ENCODE results near the gene LCN1. TPM values are rescaled to one million over a fixed set of nuclear protein-coding genes. Genes with fewer than 3 reads are reported as not detected.
"Not testable (repeated sequence)": the region's sequence is repeated elsewhere in the genome, so short reads cannot be mapped to it uniquely, and the experiment has no call there.

LCN1 gene
- total and polyA plus RNA-seq, 2 donors (not counting 3 experiments of a cell fraction or from before 2014, with no cell fraction given) = not detected

GRCh38 chr9:135536216-135536615 lies 15.0 kb downstream of the LCN1 start:
- dilution Hi-C loops (cut with MboI; ENCODE audit: extremely low pct_ligation_motif_present, low sequenced_read_pairs) (no loop called here), intact Hi-C loops (cut with micrococcal nuclease) (no loop called here)
- Histone ChIP-seq H3K9me3 (replicated peaks; ENCODE audit: control insufficient read depth, insufficient read depth, low read length) (no peaks in the 10 kb centered on the region), H3K36me3 (ENCODE audit: control insufficient read depth in 2 of 2, extremely low read depth in 1 of 2, insufficient read depth in 2 of 2, low read length in 2 of 2) (no peaks in the 10 kb centered on the region), H3K27ac (ENCODE audit: insufficient read depth, low read depth, low read length) (no peak overlapping the region), H4K20me1 (replicated peaks; ENCODE audit: control insufficient read depth, extremely low read depth, insufficient read depth, low read length) (no peaks in the 10 kb centered on the region), H3K79me2 (ENCODE audit: control insufficient read depth, insufficient read depth, low read length) (no peaks in the 10 kb centered on the region), H2AFZ (ENCODE audit: low read depth, low read length) (no peak overlapping the region), H3K9ac (replicated peaks; ENCODE audit: extremely low read depth, insufficient read depth, low read length) (no peak overlapping the region), H3K4me2 (ENCODE audit: insufficient read depth, low read length) (no peak overlapping the region), H3K9me1 (replicated peaks; ENCODE audit: control insufficient read depth, extremely low read depth, insufficient read depth, low read length) (no peaks in the 10 kb centered on the region), H3K4me3 (replicated peaks in 1 of 3; ENCODE audit: insufficient read depth in 1 of 3, low read depth in 1 of 3, low read length in 3 of 3) (no peak overlapping the region), H3K27me3 (ENCODE audit: control insufficient read depth in 2 of 2, insufficient read depth in 2 of 2, low read length in 2 of 2) (peaks cover 0 to 2% of the 10 kb centered on the region in 2 experiments), H3K4me1 (ENCODE audit: control insufficient read depth, extremely low read depth, insufficient read depth, low read length) (no peaks in the 10 kb centered on the region)
- DNase-seq (ENCODE audit: low read depth, low spot score) (no peak), FAIRE-seq (no peak)
- POLR2A ChIA-PET = no interaction called here
- no peak for TF ChIP-seq POLR2AphosphoS5 (IDR thresholded peaks at IDR 0.05; ENCODE audit: insufficient read depth, low read depth, low read length)
- no peak for TF ChIP-seq EZH2 (IDR thresholded peaks at IDR 0.05; ENCODE audit: borderline replicate concordance, low read depth, low read length, severe bottlenecking)
- no peak for TF ChIP-seq MYC (IDR thresholded peaks at IDR 0.05; ENCODE audit: low read depth, low read length)
- no peak for TF ChIP-seq JUN (IDR thresholded peaks at IDR 0.05; ENCODE audit: borderline replicate concordance, insufficient read depth, insufficient read length, low read depth)
- no peak for TF ChIP-seq POLR2A (IDR thresholded peaks at IDR 0.05; ENCODE audit: low read depth, low read length)
- TF ChIP-seq CTCF (IDR thresholded peaks at IDR 0.05; ENCODE audit: extremely low read depth in 1 of 2, insufficient read depth in 1 of 2, low read depth in 1 of 2, low read length in 2 of 2) = no peak
- TF ChIP-seq GATA2 (IDR thresholded peaks at IDR 0.05; ENCODE audit: insufficient read depth, insufficient read length, low read depth, low read length) = no peak
- no peak for TF ChIP-seq FOS (IDR thresholded peaks at IDR 0.05; ENCODE audit: borderline replicate concordance, insufficient read depth, low read length)
- TF ChIP-seq MAX (IDR thresholded peaks at IDR 0.05; ENCODE audit: insufficient read depth, insufficient read length) = no peak
- BruUV-seq (replicated peaks) = no TSS peak
- CTCF ChIA-PET = no interaction called here

GRCh38 chr9:135543262-135543894 lies 22.1 kb downstream of the LCN1 start:
- BruUV-seq (replicated peaks); H3K79me2 ChIP-seq (ENCODE audit: control insufficient read depth, insufficient read depth, low read length); POLR2A ChIA-PET; DNase-seq (ENCODE audit: low read depth, low spot score); H3K9me3 ChIP-seq (replicated peaks; ENCODE audit: control insufficient read depth, insufficient read depth, low read length); H3K27ac ChIP-seq (ENCODE audit: insufficient read depth, low read depth, low read length); H3K9ac ChIP-seq (replicated peaks; ENCODE audit: extremely low read depth, insufficient read depth, low read length); dilution Hi-C loops (cut with MboI; ENCODE audit: extremely low pct_ligation_motif_present, low sequenced_read_pairs); H3K4me3 ChIP-seq (replicated peaks in 1 of 3; ENCODE audit: insufficient read depth in 1 of 3, low read depth in 1 of 3, low read length in 3 of 3); H3K36me3 ChIP-seq (ENCODE audit: control insufficient read depth in 2 of 2, extremely low read depth in 1 of 2, insufficient read depth in 2 of 2, low read length in 2 of 2); H3K4me2 ChIP-seq (ENCODE audit: insufficient read depth, low read length); H3K9me1 ChIP-seq (replicated peaks; ENCODE audit: control insufficient read depth, extremely low read depth, insufficient read depth, low read length); H2AFZ ChIP-seq (ENCODE audit: low read depth, low read length); H3K27me3 ChIP-seq (ENCODE audit: control insufficient read depth in 2 of 2, insufficient read depth in 2 of 2, low read length in 2 of 2); intact Hi-C loops (cut with micrococcal nuclease); H4K20me1 ChIP-seq (replicated peaks; ENCODE audit: control insufficient read depth, extremely low read depth, insufficient read depth, low read length); H3K4me1 ChIP-seq (ENCODE audit: control insufficient read depth, extremely low read depth, insufficient read depth, low read length); CTCF ChIA-PET: not testable (repeated sequence)
- peak; percentile 15 for FAIRE-seq
